ENCODE measurements around the gene GSAP. TPM values are rescaled to one million over a fixed set of nuclear protein-coding genes. Genes with fewer than 3 reads are reported as not detected.
A peak's percentile ranks its signal among the peaks of the same experiment; 100 is the strongest.
"Not testable (repeated sequence)": the region's sequence is repeated elsewhere in the genome, so short reads cannot be mapped to it uniquely, and the experiment has no call there.

The GSAP gene
- total RNA-seq, 1 donor from 2014 or later = 2.1 TPM

DNA sequence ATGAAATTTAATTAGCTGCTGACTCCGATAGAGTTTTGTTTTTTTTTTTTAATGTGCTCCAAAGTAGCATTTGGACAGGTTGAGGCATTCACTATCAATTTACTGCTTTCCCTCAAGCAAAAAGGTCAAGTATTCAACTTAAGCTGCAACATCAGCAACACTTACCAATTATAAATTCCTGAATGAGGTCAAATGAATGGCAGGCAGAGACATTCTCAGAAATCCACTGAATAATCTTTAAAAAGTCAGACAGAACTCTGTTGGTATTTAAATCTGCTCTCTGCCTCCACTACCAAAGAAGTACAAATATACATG lies 62.8 kb downstream of the GSAP start:
- H3K4me3 Mint-ChIP-seq = peak overlapping the region; percentile 43
- DNase-seq = no peak
- peaks cover 2% of the 10 kb centered on the region for H3K9me3 Mint-ChIP-seq
- H3K27ac Mint-ChIP-seq = peak overlapping the region; percentile 74
- H3K4me1 Mint-ChIP-seq = peaks cover 51% of the 10 kb centered on the region
- intact Hi-C loops (cut with micrococcal nuclease) = loop anchor here (2.0 to 5.0 kb wide), 2 partner anchors 64 to 183 kb away; partner anchors contain the start of genes GSAP and PTPN12
- peaks cover 8% of the 10 kb centered on the region for H3K36me3 Mint-ChIP-seq (ENCODE audit: low read depth)
- peaks cover 4% of the 10 kb centered on the region for H3K27me3 Mint-ChIP-seq

DNA sequence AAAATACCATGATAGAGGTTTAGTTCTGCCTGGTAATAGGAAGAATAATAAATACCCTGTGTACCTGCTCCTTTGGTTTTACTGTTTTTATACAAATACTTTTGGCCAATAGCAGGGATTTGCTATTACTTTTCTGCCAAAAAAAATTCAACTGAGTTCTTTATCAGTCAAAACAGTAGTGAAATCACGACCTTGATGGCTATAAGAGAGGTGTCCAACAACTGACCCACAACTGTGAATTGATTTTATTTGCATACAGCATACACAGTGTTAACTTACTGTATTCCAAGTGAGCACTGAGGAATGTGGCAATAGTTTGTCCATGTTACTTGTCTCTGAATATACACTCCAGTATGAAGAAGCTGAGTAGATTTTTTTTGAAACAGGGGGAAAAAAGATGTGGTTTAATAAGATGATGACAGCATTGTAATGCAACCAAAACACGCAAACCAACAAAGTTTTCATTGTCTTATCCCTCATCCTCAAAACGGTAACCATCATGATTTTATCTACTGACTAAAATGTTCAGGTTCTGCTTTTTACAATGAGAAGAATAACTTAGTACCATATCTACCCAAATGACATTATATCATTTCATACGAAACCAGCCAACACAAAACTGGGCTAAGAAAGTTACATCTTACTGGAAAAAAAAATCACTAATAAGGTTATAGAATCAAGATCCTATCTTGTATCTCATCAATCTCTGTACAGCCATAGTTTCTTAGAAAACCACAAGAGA lies 63.3 kb downstream of the GSAP start:
- Mint-ChIP-seq H3K36me3 (ENCODE audit: low read depth) (peaks cover 8% of the 10 kb centered on the region), H3K27me3 (peaks cover 4% of the 10 kb centered on the region), H3K4me3 (peak overlapping the region; percentile 43), H3K9me3 (peaks cover 4% of the 10 kb centered on the region), H3K4me1 (peaks cover 54% of the 10 kb centered on the region), H3K27ac (peak overlapping the region; percentile 74)
- intact Hi-C loops (cut with micrococcal nuclease) = loop anchor here (2.0 to 5.0 kb wide), 2 partner anchors 64 to 184 kb away; partner anchors contain the start of genes GSAP and PTPN12
- no peak for DNase-seq

- DNase-seq = peak; percentile 88
- H3K27me3 Mint-ChIP-seq = peaks cover 4% of the 10 kb centered on the region
- peaks cover 4% of the 10 kb centered on the region for H3K9me3 Mint-ChIP-seq
- intact Hi-C loops (cut with micrococcal nuclease) = loop anchor here (1.0 to 5.0 kb wide), 3 partner anchors 21 to 185 kb away; partner anchors contain the start of genes GSAP and PTPN12
- H3K4me3 Mint-ChIP-seq = peak overlapping the region; percentile 76
- H3K36me3 Mint-ChIP-seq (ENCODE audit: low read depth) = peaks cover 8% of the 10 kb centered on the region
- H3K4me1 Mint-ChIP-seq = peaks cover 54% of the 10 kb centered on the region
- peak overlapping the region; percentile 94 for H3K27ac Mint-ChIP-seq
These were observed 64.6 kb downstream of the GSAP start for GRCh38 chr7:77351539-77352004.

- peaks cover 4% of the 10 kb centered on the region for H3K9me3 Mint-ChIP-seq
- H3K27ac Mint-ChIP-seq = no peak overlapping the region
- intact Hi-C loops (cut with micrococcal nuclease) = no loop called here
- H3K36me3 Mint-ChIP-seq (ENCODE audit: low read depth) = peaks cover 5% of the 10 kb centered on the region
- H3K4me1 Mint-ChIP-seq = peaks cover 40% of the 10 kb centered on the region
- H3K27me3 Mint-ChIP-seq = no peaks in the 10 kb centered on the region
- no peak overlapping the region for H3K4me3 Mint-ChIP-seq
- no peak for DNase-seq
These were observed 67.0 kb downstream of the GSAP start for GRCh38 chr7:77349141-77349540.

- H3K36me3 Mint-ChIP-seq (ENCODE audit: low read depth) = peaks cover 5% of the 10 kb centered on the region
- peaks cover 4% of the 10 kb centered on the region for H3K9me3 Mint-ChIP-seq
- H3K27me3 Mint-ChIP-seq = no peaks in the 10 kb centered on the region
- H3K4me3 Mint-ChIP-seq = no peak overlapping the region
- no peak for DNase-seq
- H3K4me1 Mint-ChIP-seq = peaks cover 32% of the 10 kb centered on the region
- H3K27ac Mint-ChIP-seq = peak overlapping the region; percentile 66
- intact Hi-C loops (cut with micrococcal nuclease) = no loop called here
These were observed 67.8 kb downstream of the GSAP start for GRCh38 chr7:77348371-77348813.

- Mint-ChIP-seq H3K4me3 (no peak overlapping the region), H3K9me3 (peaks cover 4% of the 10 kb centered on the region), H3K27ac (no peak overlapping the region), H3K4me1 (peaks cover 16% of the 10 kb centered on the region), H3K36me3 (ENCODE audit: low read depth) (peaks cover 2% of the 10 kb centered on the region), H3K27me3 (no peaks in the 10 kb centered on the region)
- DNase-seq = no peak
- intact Hi-C loops (cut with micrococcal nuclease) = no loop called here
These were observed 69.7 kb downstream of the GSAP start for GRCh38 chr7:77346441-77346840.

- intact Hi-C loops (cut with micrococcal nuclease) = not testable (repeated sequence)
These were observed 70.7 kb downstream of the GSAP start for GRCh38 chr7:77345426-77345825.

DNA sequence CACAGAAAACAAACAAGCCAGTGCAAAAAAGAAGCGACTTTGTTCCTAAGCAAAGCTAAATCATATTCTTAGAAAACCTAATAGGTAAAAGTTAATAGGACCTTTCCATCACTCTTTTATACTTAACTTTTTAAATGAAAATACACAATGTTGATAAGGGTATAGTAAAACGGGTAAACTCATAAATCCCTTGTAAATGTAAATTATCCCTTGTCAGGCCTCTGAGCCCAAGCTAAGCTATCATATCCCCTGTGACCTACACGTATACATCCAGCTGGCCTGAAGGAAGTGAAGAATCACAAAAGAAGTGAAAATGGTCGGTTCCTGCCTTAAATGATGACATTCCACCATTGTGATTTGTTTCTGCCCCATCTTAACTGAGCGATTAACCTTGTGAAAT lies 76.4 kb downstream of the GSAP start:
- Mint-ChIP-seq H3K27ac (no peak overlapping the region), H3K4me3 (no peak overlapping the region), H3K27me3 (no peaks in the 10 kb centered on the region), H3K4me1 (peaks cover 16% of the 10 kb centered on the region), H3K36me3 (ENCODE audit: low read depth) (no peaks in the 10 kb centered on the region), H3K9me3 (no peaks in the 10 kb centered on the region)
- intact Hi-C loops (cut with micrococcal nuclease) = no loop called here
- DNase-seq = no peak

More at GRCh38 chr7:77345426-77345825, 70.7 kb downstream of the GSAP start:
- peaks cover 12% of the 10 kb centered on the region for H3K4me1 Mint-ChIP-seq
- not testable (repeated sequence) for H3K36me3 Mint-ChIP-seq (ENCODE audit: low read depth); H3K27me3 Mint-ChIP-seq; H3K4me3 Mint-ChIP-seq; DNase-seq; H3K9me3 Mint-ChIP-seq; H3K27ac Mint-ChIP-seq

DNA sequence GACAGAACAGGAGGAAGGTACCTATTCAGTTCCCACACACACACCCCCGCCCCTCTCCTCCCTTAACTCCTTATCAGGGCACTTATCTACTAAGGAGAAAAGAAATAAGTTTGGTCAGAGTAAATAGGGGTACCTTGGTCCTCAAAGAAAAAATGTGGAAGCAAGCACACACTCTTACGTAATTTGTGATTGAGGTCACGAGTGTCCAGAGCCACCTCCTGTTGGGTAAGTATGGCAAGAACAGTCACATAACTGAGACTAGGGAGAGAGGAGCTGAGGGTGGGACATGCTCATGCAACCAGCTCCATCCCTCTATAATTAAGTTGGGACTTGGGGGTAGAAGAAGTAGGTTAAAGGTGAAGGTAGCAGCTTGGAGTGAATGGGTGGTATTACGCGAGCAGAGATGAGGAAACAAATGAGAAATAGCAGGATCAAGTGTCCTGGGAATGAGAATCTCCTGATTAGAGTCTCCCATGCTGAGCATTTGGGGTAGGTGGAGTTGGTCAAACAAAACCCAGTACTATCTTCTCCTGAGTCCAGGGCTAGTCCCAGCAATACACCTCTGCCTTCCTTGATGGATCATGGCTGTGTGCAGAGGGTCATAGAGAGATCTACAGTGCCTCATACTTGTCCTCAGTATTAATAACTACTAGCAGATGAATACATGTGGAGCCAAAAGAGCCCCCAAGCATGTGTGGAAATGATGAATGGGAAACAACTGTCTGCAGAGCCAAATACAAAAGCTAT lies 77.1 kb downstream of the GSAP start:
- Mint-ChIP-seq H3K36me3 (ENCODE audit: low read depth) (no peaks in the 10 kb centered on the region), H3K27ac (no peak overlapping the region), H3K4me3 (no peak overlapping the region), H3K4me1 (peaks cover 16% of the 10 kb centered on the region), H3K27me3 (no peaks in the 10 kb centered on the region), H3K9me3 (no peaks in the 10 kb centered on the region)
- no peak for DNase-seq
- intact Hi-C loops (cut with micrococcal nuclease) = no loop called here

GRCh38 chr7:77338260-77338659 lies 77.9 kb downstream of the GSAP start:
- DNase-seq = no peak
- no peaks in the 10 kb centered on the region for H3K9me3 Mint-ChIP-seq
- peaks cover 16% of the 10 kb centered on the region for H3K4me1 Mint-ChIP-seq
- intact Hi-C loops (cut with micrococcal nuclease) = no loop called here
- H3K27ac Mint-ChIP-seq = no peak overlapping the region
- no peaks in the 10 kb centered on the region for H3K27me3 Mint-ChIP-seq
- H3K4me3 Mint-ChIP-seq = no peak overlapping the region
- no peaks in the 10 kb centered on the region for H3K36me3 Mint-ChIP-seq (ENCODE audit: low read depth)

GRCh38 chr7:77337456-77337990 lies 78.6 kb downstream of the GSAP start:
- no peak for DNase-seq
- H3K9me3 Mint-ChIP-seq = no peaks in the 10 kb centered on the region
- H3K4me3 Mint-ChIP-seq = no peak overlapping the region
- no peaks in the 10 kb centered on the region for H3K27me3 Mint-ChIP-seq
- peaks cover 16% of the 10 kb centered on the region for H3K4me1 Mint-ChIP-seq
- H3K27ac Mint-ChIP-seq = no peak overlapping the region
- no peaks in the 10 kb centered on the region for H3K36me3 Mint-ChIP-seq (ENCODE audit: low read depth)
- intact Hi-C loops (cut with micrococcal nuclease) = no loop called here

DNA sequence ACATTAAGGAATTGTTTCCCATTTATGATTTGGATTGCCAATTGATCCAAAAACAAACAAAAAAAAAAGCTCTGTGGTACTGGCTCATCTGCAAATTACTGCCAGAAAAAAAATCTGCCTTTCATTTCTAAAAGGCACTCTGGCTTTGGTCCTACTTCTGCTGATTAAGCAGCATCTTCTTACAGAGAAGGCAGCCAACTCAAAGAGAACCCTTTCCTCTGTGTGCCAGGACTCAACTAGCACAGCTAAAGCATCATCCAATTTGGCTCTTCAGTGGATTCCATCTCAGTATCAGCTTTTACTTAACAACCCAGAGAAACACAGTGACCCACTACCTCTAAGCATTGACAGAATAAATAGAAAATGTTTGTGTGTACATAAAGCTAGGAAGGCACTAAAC lies 80.6 kb downstream of the GSAP start:
- H3K4me3 Mint-ChIP-seq = no peak overlapping the region
- DNase-seq = no peak
- intact Hi-C loops (cut with micrococcal nuclease) = no loop called here
- no peak overlapping the region for H3K27ac Mint-ChIP-seq
- no peaks in the 10 kb centered on the region for H3K9me3 Mint-ChIP-seq
- peaks cover 26% of the 10 kb centered on the region for H3K4me1 Mint-ChIP-seq
- no peaks in the 10 kb centered on the region for H3K36me3 Mint-ChIP-seq (ENCODE audit: low read depth)
- H3K27me3 Mint-ChIP-seq = no peaks in the 10 kb centered on the region

DNA sequence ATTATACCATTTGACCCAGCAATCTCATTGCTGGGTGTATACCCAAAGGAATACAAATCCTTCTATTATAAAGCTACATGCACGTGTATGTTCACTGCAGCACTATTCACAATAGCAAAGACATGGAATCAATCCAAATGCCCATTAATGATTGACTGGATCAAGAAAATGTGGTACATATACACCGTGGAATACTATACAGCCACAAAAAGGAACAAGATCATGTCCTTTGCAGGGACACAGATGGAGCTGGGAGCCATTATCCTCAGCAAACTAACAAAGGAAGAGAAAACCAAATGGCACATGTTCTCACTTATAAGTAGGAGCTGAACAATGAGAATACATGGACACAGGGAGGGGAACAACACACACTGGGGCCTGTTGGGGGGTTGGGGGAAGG lies 82.1 kb downstream of the GSAP start:
- DNase-seq; H3K9me3 Mint-ChIP-seq; H3K4me3 Mint-ChIP-seq; H3K27ac Mint-ChIP-seq; H3K36me3 Mint-ChIP-seq (ENCODE audit: low read depth); H3K27me3 Mint-ChIP-seq: not testable (repeated sequence)
- intact Hi-C loops (cut with micrococcal nuclease) = loop anchor here (5.0 kb wide), 2 partner anchors 83 to 203 kb away; partner anchors contain the start of genes GSAP and PTPN12
- H3K4me1 Mint-ChIP-seq = peaks cover 40% of the 10 kb centered on the region

Measured in activated CD4-positive, alpha-beta T cell treated with anti-CD3 and anti-CD28 coated beads, Interleukin-2, amount 10 ng/mL, durations not matched to agents 24 days and 14 days (primary cell).